HEK293T (cell line): Measurements from ENCODE around the gene ABHD5.

Experiments used
- FOXM1 ChIP-seq: fragments of 450-650 bp; IDR thresholded peaks from 2 replicates; pipeline ENCODE4 v1.6.1; 2017; ENCODE audit warnings: mild to moderate bottlenecking, borderline replicate concordance
- LEF1 ChIP-seq: fragments of 450-650 bp; IDR thresholded peaks from 2 replicates; pipeline ENCODE4 v1.6.1; 2017; ENCODE audit warnings: mild to moderate bottlenecking, borderline replicate concordance
- PKNOX1 ChIP-seq: fragments of 450-650 bp; IDR thresholded peaks from 2 replicates; pipeline ENCODE4 v1.6.1; 2016

- TF ChIP-seq PKNOX1 (no peak), LEF1 (no peak), FOXM1 (no peak)
These were observed 15.1 kb upstream of the ABHD5 start for GRCh38 chr3:43675593-43675992.
